Activated T-cell treated with anti-CD3 and anti-CD28 coated beads, Interleukin-2, amount 50 U/mL, for 24 hours (primary cell): ENCODE results near the gene SRGAP1.

Experiments
- DNase-seq: peaks from one replicate; pipeline ENCODE4 v3.0.0-alpha.2; 2020
- H3K27ac Mint-ChIP-seq: 2 replicates; pipeline ENCODE4 v1.8.0; 2020; ENCODE audit warnings: mild to moderate bottlenecking, mixed read lengths
- H3K27me3 Mint-ChIP-seq: 2 replicates; pipeline ENCODE4 v1.8.0; 2020; ENCODE audit warnings: mixed read lengths
- H3K36me3 Mint-ChIP-seq: 2 replicates; pipeline ENCODE4 v1.8.0; 2020; ENCODE audit warnings: low read depth, mixed read lengths
- H3K4me1 Mint-ChIP-seq: 2 replicates; pipeline ENCODE4 v1.8.0; 2020; ENCODE audit warnings: low read depth, mixed read lengths
- H3K4me3 Mint-ChIP-seq: 2 replicates; pipeline ENCODE4 v1.8.0; 2020; ENCODE audit warnings: mild to moderate bottlenecking, moderate library complexity, mixed read lengths
- H3K9me3 Mint-ChIP-seq: 2 replicates; pipeline ENCODE4 v1.8.0; 2020; ENCODE audit warnings: mixed read lengths

Gene SRGAP1

GRCh38 chr12:64088431-64089349 is 244.2 kb downstream of the SRGAP1 start:
- Mint-ChIP-seq H3K36me3 (no peaks in the 10 kb centered on the region), H3K27me3 (peaks cover 12% of the 10 kb centered on the region), H3K4me1 (no peaks in the 10 kb centered on the region), H3K9me3 (no peaks in the 10 kb centered on the region), H3K4me3 (no peak overlapping the region), H3K27ac (no peak overlapping the region)
- no peak for DNase-seq

- Mint-ChIP-seq H3K4me1 (no peaks in the 10 kb centered on the region), H3K4me3 (no peak overlapping the region)
Observed at GRCh38 chr12:64090047-64090446, 245.5 kb downstream of the SRGAP1 start.

GRCh38 chr12:64091186-64091585 is 246.7 kb downstream of the SRGAP1 start:
- H3K36me3 Mint-ChIP-seq: no peaks in the 10 kb centered on the region
- no peak overlapping the region for H3K27ac Mint-ChIP-seq
- H3K9me3 Mint-ChIP-seq: no peaks in the 10 kb centered on the region
- DNase-seq: no peak
- H3K4me3 Mint-ChIP-seq: no peak overlapping the region
- H3K27me3 Mint-ChIP-seq: peaks cover 10% of the 10 kb centered on the region
- no peaks in the 10 kb centered on the region for H3K4me1 Mint-ChIP-seq

More at GRCh38 chr12:64090047-64090446, 245.5 kb downstream of the SRGAP1 start:
- Mint-ChIP-seq H3K9me3 (no peaks in the 10 kb centered on the region), H3K27me3 (peaks cover 12% of the 10 kb centered on the region), H3K36me3 (no peaks in the 10 kb centered on the region), H3K27ac (no peak overlapping the region)
- DNase-seq: no peak

- DNase-seq: no peak
- no peaks in the 10 kb centered on the region for H3K36me3 Mint-ChIP-seq
- peaks cover 7% of the 10 kb centered on the region for H3K27me3 Mint-ChIP-seq
- H3K4me3 Mint-ChIP-seq: no peak overlapping the region
- H3K4me1 Mint-ChIP-seq: no peaks in the 10 kb centered on the region
- H3K27ac Mint-ChIP-seq: no peak overlapping the region
- no peaks in the 10 kb centered on the region for H3K9me3 Mint-ChIP-seq
Observed at GRCh38 chr12:64092507-64093196, 248.2 kb downstream of the SRGAP1 start.

- Mint-ChIP-seq H3K9me3 (no peaks in the 10 kb centered on the region), H3K27me3 (peaks cover 9% of the 10 kb centered on the region), H3K4me3 (no peak overlapping the region), H3K36me3 (no peaks in the 10 kb centered on the region), H3K27ac (no peak overlapping the region), H3K4me1 (no peaks in the 10 kb centered on the region)
- DNase-seq: no peak
Observed at GRCh38 chr12:64093689-64094088, 249.2 kb downstream of the SRGAP1 start.

GRCh38 chr12:64097366-64098105 is 253.0 kb downstream of the SRGAP1 start:
- Mint-ChIP-seq H3K4me1 (no peaks in the 10 kb centered on the region), H3K36me3 (no peaks in the 10 kb centered on the region), H3K9me3 (no peaks in the 10 kb centered on the region), H3K4me3 (no peak overlapping the region), H3K27me3 (peaks cover 16% of the 10 kb centered on the region), H3K27ac (no peak overlapping the region)
- no peak for DNase-seq

- no peak overlapping the region for H3K4me3 Mint-ChIP-seq
- DNase-seq: no peak
- no peak overlapping the region for H3K27ac Mint-ChIP-seq
- H3K27me3 Mint-ChIP-seq: peaks cover 16% of the 10 kb centered on the region
- no peaks in the 10 kb centered on the region for H3K4me1 Mint-ChIP-seq
- H3K36me3 Mint-ChIP-seq: no peaks in the 10 kb centered on the region
- H3K9me3 Mint-ChIP-seq: no peaks in the 10 kb centered on the region
Observed at GRCh38 chr12:64098709-64099354, 254.3 kb downstream of the SRGAP1 start.

- no peak for DNase-seq
- H3K27ac Mint-ChIP-seq: no peak overlapping the region
- no peak overlapping the region for H3K4me3 Mint-ChIP-seq
- no peaks in the 10 kb centered on the region for H3K9me3 Mint-ChIP-seq
- no peaks in the 10 kb centered on the region for H3K36me3 Mint-ChIP-seq
- peaks cover 16% of the 10 kb centered on the region for H3K27me3 Mint-ChIP-seq
- no peaks in the 10 kb centered on the region for H3K4me1 Mint-ChIP-seq
Observed at GRCh38 chr12:64099397-64099796, 254.9 kb downstream of the SRGAP1 start.

GRCh38 chr12:64102339-64102738 is 257.8 kb downstream of the SRGAP1 start:
- peaks cover 21% of the 10 kb centered on the region for H3K27me3 Mint-ChIP-seq
- no peak overlapping the region for H3K27ac Mint-ChIP-seq
- H3K36me3 Mint-ChIP-seq: no peaks in the 10 kb centered on the region
- no peaks in the 10 kb centered on the region for H3K4me1 Mint-ChIP-seq
- DNase-seq: no peak
- no peak overlapping the region for H3K4me3 Mint-ChIP-seq
- no peaks in the 10 kb centered on the region for H3K9me3 Mint-ChIP-seq

- DNase-seq: no peak
- no peak overlapping the region for H3K27ac Mint-ChIP-seq
- no peaks in the 10 kb centered on the region for H3K36me3 Mint-ChIP-seq
- H3K4me1 Mint-ChIP-seq: no peaks in the 10 kb centered on the region
- H3K9me3 Mint-ChIP-seq: no peaks in the 10 kb centered on the region
- peaks cover 22% of the 10 kb centered on the region for H3K27me3 Mint-ChIP-seq
- no peak overlapping the region for H3K4me3 Mint-ChIP-seq
Observed at GRCh38 chr12:64103825-64104740, 259.6 kb downstream of the SRGAP1 start.

- no peaks in the 10 kb centered on the region for H3K36me3 Mint-ChIP-seq
- H3K4me1 Mint-ChIP-seq: no peaks in the 10 kb centered on the region
- DNase-seq: no peak
- no peak overlapping the region for H3K27ac Mint-ChIP-seq
- H3K9me3 Mint-ChIP-seq: no peaks in the 10 kb centered on the region
- peaks cover 19% of the 10 kb centered on the region for H3K27me3 Mint-ChIP-seq
- H3K4me3 Mint-ChIP-seq: no peak overlapping the region
Observed at GRCh38 chr12:64105026-64105425, 260.5 kb downstream of the SRGAP1 start.

- no peak overlapping the region for H3K4me3 Mint-ChIP-seq
- H3K4me1 Mint-ChIP-seq: no peaks in the 10 kb centered on the region
- H3K9me3 Mint-ChIP-seq: no peaks in the 10 kb centered on the region
- H3K27me3 Mint-ChIP-seq: peaks cover 13% of the 10 kb centered on the region
- no peak overlapping the region for H3K27ac Mint-ChIP-seq
- no peaks in the 10 kb centered on the region for H3K36me3 Mint-ChIP-seq
- no peak for DNase-seq
Observed at GRCh38 chr12:64107776-64108175, 263.3 kb downstream of the SRGAP1 start.

- Mint-ChIP-seq H3K4me1 (no peaks in the 10 kb centered on the region), H3K36me3 (no peaks in the 10 kb centered on the region), H3K4me3 (no peak overlapping the region), H3K9me3 (no peaks in the 10 kb centered on the region), H3K27ac (no peak overlapping the region), H3K27me3 (peaks cover 14% of the 10 kb centered on the region)
- DNase-seq: no peak
Observed at GRCh38 chr12:64109706-64110105, 265.2 kb downstream of the SRGAP1 start.
